ENCODE data around the gene PAM16.

PAM16 gene

DNA sequence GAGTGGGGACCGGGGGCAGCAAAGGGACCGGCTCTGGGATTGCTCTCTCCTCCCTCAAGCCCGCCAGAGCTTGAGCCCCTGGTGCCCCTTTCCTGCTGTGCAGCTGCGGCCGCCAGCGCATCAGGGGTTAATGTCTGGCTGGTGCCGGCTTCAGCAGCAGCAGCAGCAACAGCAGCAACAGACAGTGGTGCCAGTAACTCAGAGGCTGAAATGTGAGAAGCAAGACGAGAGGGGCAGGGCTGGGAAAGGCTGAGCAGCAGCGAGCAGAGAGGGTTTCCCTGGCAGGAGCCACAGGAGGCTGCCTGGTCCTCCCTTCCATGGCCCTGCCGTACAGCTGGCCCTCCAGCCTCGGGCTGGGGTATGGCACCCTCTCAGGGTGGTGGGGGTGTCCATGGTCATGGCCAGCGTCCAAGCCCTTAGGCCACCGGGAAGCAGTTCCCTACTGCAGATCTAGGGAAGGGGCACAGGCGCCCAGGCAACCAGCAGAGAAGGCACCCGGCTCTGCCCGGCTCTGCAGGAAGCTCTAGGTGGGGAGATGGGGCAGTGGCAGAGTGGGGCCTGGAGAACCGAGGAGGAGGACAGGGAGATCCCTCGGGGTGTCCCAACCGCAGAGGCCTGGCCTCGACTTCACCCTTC lies 57.2 kb downstream of the PAM16 start:
- no peak for DNase-seq

DNA sequence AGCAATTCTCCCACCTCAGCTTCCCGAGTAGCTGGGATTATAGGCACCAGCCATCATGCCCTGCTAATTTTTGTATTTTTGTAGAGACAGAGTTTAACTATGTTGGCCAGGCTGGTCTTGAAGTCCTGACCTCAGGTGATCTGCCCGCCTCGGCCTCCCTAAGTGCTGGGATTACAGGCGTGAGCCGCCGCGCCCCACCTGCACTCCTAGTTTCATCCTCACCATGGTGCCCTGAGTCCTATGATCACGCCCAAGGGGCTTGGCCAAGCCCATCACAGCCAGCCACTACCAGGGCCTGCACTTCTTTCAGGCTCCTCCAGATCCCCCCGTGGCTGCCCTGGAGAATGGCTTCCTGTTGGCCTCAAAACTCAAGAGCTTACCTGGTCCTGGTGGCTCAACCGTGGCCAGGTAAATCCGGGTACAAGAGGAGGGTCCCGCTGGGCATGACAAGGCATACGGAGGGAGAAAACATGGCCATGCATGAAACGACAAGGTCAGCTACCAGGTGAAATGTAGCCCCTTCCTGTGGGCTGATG lies 57.9 kb downstream of the PAM16 start:
- no peak for DNase-seq

GRCh38 chr16:4291699-4292098 lies 59.4 kb downstream of the PAM16 start:
- no peak for DNase-seq

Measured in NCI-H226 (cell line).